CMK (cell line): ENCODE data around the gene OPCML.

Experiments used
- DNase-seq: peaks from one replicate; pipeline ENCODE4 v3.0.0-alpha.2; 2010; ENCODE audit warnings: low read depth

Gene OPCML

DNA sequence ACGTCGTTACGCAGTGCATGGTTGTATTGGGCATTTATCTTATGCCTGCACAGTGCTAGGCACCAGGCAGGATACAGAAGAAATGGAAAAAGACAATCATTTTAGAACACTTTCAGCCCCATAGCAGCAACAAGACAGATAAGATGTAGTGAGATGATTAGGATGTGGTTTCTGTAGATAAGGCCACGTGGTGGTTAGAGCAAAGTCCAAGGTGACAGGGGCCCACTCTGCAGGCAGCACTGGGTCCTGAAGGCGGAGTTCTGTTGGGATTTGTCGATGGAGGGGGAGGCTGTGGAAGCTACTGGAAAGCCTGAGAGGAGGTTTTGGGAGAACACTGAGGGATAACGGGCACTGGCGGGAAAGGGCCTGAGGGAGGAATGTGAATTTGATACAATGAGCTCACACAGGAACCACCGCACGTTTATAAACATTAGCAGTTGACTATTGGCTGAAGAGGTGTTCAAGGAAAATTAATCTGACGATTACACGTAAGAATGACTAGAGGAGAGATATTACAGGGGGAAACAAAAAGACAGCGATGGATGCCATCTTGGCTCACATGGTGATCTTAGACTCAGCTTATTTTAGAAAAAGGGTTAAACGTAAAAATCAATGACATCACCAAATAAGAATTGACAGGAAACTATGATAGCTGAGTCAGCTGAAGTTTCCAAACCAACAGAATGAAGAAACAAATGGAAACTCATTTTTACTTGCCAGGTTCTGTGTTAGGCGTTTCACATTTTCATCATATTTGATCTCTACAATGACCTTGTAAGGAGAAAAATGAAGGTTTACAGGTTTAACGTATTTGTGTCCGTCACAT is 551.0 kb downstream of the OPCML start:
- DNase-seq = no peak

DNA sequence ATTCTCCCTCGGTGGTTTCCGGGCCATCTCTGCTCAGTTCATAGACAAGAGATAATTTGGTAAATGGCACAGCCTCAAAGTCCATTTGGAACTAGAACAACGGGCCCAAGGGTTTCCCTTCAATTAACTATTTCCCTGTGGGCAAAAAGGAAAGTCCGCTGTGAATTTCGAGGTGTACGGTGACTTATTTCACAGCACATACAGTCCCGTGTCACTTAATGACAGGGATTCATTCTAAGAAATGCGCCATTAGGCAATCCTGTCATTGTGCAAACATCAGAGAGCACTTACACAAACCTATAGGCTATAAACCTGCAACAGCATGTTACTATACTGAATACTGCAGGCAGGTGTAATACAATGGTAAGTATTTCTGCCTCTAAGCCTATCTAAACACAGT is 551.6 kb downstream of the OPCML start:
- DNase-seq = no peak

DNA sequence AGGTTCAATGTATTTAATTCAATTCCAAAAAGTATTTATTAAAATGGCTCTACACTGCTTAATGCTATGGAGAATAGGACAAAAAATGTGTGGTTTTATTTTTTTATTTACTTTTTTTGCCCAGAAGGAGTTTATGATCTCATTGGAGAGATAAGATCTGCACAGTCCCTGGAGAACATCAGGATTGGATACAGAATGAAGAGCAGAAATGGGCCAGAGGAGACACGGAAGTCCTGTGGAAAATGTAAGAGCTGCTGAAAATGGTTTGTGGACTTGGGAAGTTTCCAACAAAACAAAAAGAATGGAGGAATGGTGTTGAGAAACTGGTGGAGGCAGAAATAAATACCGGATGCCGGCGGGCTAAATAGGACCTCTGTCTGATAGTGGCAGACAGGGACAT is 554.6 kb downstream of the OPCML start:
- DNase-seq = no peak

DNA sequence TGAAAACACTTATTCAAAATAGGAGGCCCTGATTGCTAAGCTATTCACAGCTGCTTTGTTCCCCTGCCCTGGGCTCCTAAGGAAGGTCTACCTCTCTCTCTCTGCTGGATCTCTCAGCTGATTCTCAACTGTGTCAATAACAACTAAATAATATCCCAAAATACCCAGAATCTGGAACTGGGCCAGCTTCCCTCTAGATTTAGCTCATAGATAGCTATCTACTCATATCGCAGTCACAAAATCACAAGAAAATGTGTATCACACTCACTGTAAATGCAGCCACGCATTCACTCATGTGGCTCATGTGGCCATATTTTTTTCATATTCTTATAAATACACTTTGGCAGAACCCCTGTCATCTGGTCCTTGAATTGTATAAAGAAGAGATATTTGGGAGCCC is 555.1 kb downstream of the OPCML start:
- DNase-seq = no peak

DNA sequence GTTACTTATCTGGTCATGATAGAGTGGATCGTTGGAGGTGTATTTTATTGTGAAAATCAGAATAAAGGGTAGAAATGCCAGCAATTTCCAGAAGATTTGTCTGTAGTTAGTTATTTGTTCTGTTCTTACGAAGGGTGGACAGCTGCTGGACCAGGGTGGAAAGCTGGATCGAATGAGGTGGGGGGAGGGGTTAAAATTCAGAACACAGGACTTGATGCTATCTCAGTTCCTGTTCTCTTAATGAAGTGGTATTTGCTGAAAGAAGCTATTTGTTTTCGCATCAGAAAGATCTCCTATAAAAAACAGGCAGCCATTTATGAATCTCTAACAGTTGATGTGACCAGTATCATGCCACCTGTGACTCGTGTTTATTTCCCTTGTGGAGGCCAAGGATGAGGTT is 556.2 kb downstream of the OPCML start:
- DNase-seq = no peak

DNA sequence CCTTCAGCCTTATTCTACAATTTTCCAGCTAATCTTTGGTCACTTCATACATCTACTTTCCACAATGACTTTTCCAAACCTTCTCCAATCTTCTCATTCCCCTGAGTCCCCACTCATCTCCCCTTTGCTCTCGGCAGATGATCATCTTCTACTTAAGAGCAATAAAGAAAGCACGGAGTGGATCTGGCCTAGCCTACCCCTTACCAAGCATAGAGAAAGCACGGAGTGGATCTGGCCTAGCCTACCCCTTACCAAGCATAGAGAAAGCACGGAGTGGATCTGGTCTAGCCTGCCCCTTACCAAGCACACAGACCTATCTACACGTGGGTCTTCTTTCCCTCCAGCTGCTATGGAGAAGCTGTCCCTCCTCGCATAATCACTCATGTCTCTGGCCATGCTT is 558.6 kb downstream of the OPCML start:
- DNase-seq = no peak

DNA sequence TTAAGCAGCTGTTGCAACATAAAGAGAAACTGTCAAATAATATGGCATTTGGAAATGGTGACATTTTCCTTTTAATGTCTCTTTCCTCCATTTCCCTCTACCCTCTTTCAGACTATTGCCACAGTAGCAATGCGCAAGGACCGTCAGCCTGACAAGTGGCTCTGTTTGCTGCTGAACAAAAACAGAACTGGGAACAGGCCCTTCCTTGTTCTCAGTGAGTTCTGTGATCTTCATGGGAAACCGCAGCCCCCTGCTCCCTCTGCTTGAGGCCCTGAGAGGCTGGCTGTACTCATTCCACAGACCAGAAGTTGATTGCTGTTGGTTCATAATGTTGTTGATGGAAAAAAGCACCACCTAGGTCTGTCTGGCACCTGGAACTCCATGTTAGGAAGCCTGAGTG is 559.7 kb downstream of the OPCML start:
- no peak for DNase-seq

DNA sequence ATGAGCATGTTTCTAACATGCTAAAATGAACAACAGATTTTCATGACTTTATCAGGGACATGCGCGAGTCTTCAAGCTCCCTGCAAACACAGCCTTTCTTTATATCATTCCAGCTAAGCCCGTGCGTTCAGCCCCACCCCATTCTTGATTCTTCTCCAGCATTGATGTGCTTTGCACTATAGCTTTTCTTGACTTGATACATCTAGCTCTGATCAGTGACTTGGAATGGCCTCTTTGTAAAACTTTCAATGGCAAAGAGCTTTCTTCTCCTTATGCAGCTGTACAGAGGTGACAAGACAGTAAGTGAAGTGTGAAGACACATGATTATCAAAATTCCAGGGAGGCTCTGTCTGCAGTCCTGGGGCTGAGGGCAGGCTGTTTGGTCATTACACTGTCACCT is 561.0 kb downstream of the OPCML start:
- no peak for DNase-seq

DNA sequence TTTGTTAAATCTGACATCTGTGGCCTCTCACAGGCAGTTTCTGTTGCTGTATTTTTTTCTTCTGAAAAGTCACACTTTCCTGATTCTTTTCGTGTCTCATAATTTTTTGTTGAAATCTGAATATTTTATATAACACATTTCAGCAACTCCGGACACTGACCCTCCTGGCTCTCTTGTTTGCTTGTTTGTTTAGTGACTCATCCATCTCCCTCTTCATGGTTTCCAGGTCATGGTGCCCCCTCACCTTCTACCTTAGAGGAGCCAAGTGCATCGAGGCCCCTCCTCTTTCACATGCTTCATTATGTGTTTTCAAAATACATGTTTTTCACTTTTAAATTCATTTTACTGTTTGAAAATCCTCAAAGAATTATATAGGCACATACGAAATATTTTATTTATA is 562.4 kb downstream of the OPCML start:
- no peak for DNase-seq

DNA sequence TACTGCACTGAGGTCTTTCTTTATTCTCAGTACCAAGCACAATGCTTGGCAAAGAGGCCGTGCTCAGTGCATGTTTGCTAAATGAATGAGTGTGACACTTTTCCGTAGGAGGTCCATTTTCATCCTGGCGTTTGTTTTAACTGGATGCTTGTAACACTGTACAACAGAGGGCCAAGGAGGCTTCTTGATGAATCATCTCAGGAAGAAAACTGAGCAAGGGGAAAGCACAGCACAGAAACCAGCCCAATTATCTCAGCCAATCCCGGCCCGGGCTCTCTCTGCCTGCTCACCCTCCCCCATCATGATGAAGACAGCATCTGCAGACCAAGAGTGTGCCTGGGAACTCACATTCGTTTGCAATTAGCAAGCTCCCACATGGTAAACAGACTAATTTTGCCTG is 570.3 kb downstream of the OPCML start:
- DNase-seq = no peak

DNA sequence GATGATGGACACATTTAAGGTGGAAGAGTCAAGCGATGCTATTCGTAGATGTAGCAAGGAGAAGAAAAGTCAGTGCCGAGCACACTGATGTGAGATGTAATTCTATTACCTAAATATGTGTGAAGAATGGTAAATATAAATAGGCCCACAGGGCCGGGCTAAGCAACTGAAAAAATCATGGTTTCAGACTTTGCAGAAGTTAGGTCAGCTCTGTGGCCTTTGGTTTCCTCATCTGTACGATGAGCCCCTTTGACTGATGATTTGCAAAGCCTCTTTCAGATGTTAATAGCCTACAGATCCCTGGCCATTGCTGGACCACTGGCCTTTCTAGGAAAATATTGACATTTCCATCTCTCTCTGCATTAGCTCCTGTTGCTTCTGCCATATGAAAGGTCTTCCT is 570.8 kb downstream of the OPCML start:
- no peak for DNase-seq

DNA sequence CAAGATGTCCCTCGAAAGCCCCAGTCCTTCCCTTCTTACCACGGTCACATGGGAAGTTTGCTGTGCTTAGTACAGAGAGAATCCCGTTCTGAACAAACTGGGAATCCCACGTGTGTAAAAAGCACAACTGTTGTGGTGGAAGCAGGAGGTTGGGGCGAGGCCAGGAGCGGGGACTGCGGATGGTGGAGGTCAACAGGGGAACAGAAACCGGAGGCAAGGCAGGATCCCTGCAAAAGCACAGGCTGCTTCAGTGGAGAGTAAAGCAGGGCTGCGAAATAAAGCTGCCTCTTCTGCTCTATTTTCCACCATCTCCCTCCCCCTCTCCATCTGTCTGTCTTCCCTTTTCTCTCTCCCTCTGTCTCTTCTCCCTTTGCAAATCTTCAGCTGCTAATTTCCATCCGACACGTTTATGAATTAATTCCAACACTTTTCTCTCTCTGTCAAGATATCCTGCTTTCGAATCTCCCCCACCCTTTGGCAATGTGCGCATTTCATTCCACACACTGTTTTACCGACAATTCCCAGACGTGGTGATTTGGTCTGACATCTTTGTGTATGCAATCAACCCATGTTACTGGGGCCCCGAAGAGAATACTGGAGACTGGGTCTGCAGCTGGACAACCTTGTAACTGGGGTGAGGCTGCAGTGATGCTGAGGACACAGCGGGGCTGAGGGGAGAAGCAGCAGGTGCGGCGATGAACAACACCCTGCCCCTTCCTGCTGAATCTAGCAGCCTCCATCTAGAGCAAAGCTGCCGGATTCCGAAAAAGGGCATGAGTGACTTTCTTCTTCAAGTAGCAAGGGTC is 571.8 kb downstream of the OPCML start:
- DNase-seq = no peak

DNA sequence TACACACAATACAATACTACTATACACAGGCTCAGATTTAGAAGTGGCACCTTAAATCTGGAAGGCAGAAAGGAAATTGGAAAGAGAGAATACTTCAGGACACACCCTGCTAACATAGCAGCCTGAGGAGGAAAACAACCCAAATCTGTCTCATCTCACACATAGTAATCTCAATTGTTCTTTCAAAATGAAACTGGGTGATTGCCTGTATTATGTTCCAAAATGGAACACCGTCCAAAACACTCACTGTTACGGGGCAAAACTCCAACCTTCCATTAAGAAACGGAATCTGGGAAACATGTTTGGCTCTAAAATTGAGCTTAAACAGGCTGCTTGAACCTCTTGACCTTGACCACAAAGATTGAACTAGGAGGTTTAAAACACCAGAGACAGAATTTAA is 572.6 kb downstream of the OPCML start:
- no peak for DNase-seq

DNA sequence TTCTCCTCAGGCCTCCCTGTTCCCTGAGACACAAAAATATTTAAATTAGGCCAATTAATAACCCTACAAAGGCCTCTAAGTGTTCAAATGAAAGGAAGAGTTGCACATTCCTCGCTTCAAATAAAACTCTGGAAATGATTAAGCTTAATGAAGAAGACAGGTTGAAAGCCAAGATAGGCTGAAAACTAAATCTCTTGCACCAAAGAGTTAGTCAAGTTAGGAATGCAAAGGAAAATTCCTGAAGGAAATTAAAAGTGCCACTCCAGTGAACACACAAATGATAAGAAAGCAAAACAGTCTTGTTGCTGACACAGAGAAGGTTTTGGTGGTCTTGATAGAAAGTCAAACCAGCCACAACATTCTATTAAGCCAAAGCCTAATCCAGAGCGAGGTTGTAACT is 574.4 kb downstream of the OPCML start:
- no peak for DNase-seq

DNA sequence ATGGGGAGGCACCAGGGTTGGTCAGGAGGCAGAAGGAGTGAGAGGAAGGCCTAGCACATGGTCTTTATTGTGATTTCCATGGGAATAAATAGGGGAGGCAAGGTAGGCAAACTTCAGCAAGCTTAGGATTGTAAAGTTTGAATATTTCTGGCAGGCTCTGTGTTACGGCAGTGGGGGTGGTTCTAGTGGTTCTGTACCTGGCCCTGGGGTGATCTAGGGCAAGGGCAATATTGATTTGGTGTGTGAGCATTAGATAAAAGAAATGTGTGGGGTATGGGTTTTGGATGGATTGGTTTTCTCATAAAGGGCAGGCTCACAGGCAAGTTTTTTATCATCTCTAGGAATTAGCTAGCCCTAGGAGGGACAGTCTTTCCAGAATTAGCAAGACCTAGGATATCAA is 584.0 kb downstream of the OPCML start:
- no peak for DNase-seq

DNA sequence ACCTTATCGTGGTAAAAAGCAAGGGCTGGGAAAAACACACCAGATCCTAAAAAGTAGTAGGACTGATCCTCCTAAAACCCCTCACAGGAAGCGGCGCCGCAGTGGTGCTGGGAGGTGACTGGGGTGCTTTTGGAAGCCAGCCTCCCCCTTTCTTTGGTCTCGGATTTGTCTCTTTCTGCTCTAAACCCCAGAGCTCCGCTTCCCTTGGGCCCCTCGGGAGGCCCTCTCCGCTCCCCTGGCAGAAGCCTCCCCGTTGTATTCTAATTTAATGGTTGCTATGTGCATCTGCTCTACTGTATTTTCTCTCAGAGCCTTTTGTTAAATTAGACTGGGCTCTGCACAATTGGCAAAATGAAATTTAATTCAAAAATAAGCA is 587.7 kb downstream of the OPCML start:
- no peak for DNase-seq

DNA sequence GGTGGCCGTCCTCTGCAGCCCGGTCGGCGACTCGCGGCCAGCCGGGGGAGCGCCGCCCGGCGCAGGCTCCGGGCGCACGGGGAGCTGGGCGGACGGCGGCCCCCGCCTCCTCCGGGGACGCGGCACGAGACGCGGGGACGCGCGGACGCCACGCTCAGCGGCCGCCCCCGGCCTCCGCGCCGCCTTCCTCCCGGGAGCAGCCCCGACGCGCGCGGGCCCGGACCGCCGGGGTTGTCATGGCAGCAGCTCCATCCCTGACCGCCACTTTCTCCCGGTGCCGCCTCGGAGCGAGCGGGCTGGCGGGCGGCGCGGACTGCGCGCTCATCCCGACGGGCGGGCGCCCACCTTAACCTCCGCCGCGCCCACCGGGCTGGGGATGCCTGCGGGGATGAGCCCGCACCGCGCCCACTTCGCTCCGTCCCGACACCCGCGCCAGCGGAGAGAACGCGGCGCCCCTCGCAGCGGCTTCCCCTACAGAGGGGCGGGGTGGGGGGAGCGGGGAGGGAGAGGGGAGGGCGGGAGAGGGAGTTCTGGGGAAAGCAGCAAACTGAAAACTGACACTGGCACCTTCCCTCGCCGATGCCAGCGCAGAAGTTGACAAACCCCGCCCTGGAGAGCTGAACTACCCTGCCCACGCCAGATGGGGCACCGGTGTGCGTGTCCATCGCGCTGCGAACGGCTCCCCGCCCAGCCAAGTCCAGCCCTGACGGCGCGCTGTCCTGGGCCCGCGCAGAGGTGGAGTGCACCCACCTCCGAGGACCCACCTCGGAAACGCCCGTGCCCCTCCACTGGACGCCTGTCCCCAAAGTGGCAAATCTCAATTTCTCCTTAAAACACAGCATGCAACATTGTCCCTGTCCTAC is 588.4 kb downstream of the OPCML start:
- DNase-seq = no peak

DNA sequence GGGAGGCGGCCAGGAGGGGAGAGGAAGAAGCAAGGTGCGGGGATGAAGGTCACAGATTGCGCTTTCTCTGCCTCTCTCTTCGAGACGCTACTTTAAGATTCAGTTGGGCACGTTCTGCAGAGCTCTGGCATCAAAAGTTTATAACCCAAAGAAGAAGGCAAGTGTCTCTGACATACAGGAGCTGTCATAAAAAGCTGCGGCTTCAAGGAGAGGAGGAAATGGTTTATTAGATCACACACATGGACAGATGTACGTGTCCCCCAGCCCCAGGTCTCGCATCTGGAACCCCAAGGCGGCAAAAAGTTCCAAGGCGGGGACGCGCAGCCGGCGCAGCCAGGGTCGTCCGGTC is 589.0 kb downstream of the OPCML start:
- DNase-seq = no peak

DNA sequence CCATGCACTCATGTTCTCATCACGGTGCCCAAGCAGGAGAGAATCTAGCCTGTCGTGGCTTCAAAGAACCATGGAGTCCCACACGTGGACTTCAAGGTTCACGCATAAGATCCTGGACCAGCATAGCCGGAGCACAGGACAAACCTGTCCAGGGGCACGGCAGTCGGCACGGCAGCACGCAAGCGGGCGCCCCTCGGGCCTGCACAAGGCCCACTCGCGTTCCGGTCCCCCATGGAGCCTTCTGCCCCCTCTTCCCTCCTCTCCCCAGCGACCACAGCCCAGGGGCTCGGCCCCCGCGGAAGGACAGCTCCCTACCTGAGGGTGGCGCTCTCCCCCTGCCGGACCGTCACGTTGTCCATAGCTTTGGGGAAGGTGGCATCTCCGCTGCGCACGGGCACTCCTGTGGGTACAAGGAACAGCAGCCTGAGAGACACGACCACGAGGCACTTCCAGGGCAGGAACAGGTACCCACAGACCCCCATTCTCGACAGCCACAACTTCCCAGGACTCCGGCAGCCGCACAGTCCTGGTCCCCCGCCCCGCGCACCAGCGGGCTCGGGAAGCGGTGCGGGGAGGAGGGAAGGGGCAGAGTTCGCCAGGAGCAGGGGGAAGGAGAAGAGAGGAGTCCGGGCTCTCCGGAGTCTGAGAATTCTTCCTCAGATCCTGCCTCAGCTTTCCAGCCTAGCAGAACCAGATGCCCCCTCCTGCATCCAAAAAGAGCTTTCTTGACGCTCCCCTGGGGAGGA is 589.5 kb downstream of the OPCML start:
- no peak for DNase-seq

DNA sequence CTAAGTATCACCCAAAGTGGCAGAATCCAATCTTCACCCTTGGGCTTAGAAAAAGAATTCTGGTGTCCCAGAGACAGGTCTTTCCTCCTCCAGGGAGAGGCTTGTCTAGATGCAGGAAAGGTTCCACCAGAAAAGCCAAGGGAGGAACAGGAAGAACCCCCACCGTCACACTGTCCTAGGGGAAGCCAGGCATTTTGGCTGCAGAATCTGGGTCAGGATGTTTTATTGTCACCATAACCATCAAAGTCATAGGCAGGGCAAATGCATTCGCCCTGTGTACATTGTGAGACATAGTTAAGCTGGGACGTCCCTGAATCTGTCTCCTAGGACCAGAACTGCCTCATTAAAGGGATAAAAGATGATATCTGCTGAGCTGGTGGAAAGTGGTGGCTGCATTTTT is 590.5 kb downstream of the OPCML start:
- DNase-seq = no peak

DNA sequence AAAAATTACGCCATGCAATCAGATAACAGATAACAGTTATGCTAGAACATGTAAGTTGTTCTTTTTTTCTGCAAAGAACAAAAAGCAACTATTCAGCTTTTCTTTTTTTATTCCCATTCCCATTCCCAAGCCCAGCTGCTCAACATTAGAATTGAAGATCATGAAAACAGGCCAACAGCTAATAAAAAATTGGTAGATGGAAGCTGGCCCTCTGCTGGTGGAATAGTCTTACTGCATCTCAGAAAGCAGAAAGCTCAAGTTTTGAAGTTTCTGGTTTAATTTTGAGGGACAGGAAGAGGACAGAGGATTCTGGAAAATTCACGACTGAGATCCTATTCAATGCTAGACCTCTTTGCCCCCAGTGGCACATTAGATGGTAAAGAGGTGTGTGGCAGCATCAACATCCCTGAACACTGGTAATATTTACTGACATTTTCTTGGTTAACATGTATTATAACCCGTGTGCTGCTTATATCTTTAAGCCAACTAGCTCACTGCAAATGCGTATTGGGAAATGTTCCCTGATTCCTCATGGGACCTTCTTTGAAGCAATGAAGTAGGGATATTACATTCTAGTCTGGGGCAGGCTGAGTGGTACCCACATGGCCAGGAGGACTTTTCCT is 591.2 kb downstream of the OPCML start:
- DNase-seq = no peak

DNA sequence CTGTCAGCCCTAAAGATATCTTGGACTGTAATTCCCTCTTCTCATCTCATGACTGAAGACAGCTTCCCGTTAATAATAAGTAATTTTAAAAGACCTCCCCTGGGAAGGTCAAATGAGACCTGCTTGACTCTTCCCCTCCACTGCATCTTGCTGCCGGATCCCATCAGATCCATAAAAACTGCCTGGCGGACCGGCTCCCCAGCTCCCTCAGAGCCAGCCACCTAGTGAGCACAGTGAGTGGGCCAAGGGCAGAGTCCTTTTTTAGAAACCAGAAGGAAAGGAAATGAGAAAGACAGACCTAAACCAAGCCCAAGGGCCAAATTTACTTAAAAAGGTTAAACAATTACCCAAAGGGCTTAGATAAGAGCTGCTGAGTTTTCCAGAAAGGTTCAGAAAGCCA is 595.3 kb downstream of the OPCML start:
- DNase-seq = no peak
